ENCODE results near the gene HDLBP. TPM values are rescaled to one million over a fixed set of nuclear protein-coding genes. Genes with fewer than 3 reads are reported as not detected.

The HDLBP gene
- polyA plus RNA-seq, 3 donors, result 50.4 to 73.1 (median 69.9) TPM

DNA sequence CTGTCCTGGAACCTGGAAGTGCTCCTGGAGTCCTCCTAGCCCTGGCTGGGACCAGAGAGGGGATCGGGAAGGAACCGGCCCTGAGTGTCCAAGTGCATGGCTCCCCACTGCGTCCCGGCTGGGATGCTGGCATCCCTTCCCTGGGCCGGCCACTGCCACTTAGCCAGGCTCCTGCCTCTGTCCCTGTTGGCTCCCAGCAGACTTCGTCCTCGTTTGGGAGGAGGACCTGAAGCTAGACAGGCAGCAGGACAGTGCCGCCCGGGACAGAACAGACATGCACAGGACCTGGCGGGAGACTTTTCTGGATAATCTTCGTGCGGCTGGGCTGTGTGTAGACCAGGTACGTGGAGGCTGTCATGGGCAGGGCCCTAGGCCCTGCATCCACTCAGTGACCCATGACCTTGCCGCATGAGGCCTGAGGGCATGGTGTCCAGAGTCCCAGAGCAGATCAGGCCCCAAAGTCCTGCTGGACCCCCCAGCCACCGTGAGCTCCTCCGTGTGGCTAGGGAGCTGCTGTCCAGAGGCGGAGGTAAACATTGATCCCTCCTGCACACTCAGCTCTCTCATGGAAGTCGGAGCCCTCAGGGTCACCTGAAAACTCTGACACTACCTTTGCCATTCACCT, 119.9 kb downstream of the HDLBP start:
- Histone ChIP-seq H2AFZ (ENCODE audit: insufficient read depth, low read depth, low read length, poor library complexity, severe bottlenecking) (no peak overlapping the region), H3K4me2 (replicated peaks; ENCODE audit: extremely low read depth, low read length, poor library complexity, severe bottlenecking) (no peak overlapping the region), H3K27ac (ENCODE audit: low read depth in 1 of 2, low read length in 2 of 2) (no peak overlapping the region), H3K9me3 (replicated peaks in 1 of 2; ENCODE audit: control insufficient read depth in 1 of 2, insufficient read depth in 1 of 2, low read length in 2 of 2) (no peaks in the 10 kb centered on the region), H3K4me3 (replicated peaks in 1 of 3; ENCODE audit: low read depth in 2 of 3, low read length in 3 of 3) (no peak overlapping the region), H3K36me3 (replicated peaks in 1 of 2; ENCODE audit: control insufficient read depth in 1 of 2, insufficient read depth in 2 of 2, low read length in 2 of 2) (no peaks in the 10 kb centered on the region), H3K4me1 (ENCODE audit: control insufficient read depth in 1 of 2, insufficient read depth in 2 of 2, low read length in 2 of 2) (no peaks in the 10 kb centered on the region), H3K9ac (ENCODE audit: insufficient read depth, low read length, poor library complexity, severe bottlenecking) (no peak overlapping the region), H4K20me1 (ENCODE audit: insufficient read depth, low read length) (no peaks in the 10 kb centered on the region), H3K79me2 (ENCODE audit: insufficient read depth, low read length) (no peaks in the 10 kb centered on the region), H3K27me3 (ENCODE audit: control insufficient read depth in 2 of 2, insufficient read depth in 2 of 2, low read length in 2 of 2) (no peaks in the 10 kb centered on the region)
- no peaks in the 10 kb centered on the region for H3K36me3 Mint-ChIP-seq
- H3K4me1 Mint-ChIP-seq, result peaks cover 4% of the 10 kb centered on the region
- peaks cover 0 to 4% (median 1%) of the 10 kb centered on the region in 3 donors for H3K27me3 Mint-ChIP-seq (ENCODE audit: low read depth in 3 of 3)
- no peak for DNase-seq
- WGBS (ENCODE audit: insufficient coverage), result 95% methylated on average over 15 of the region's 18 CpGs
- H3K9me3 Mint-ChIP-seq, result no peaks in the 10 kb centered on the region
- no peak overlapping the region for H3K27ac Mint-ChIP-seq
- TF ChIP-seq, protein P1, sequence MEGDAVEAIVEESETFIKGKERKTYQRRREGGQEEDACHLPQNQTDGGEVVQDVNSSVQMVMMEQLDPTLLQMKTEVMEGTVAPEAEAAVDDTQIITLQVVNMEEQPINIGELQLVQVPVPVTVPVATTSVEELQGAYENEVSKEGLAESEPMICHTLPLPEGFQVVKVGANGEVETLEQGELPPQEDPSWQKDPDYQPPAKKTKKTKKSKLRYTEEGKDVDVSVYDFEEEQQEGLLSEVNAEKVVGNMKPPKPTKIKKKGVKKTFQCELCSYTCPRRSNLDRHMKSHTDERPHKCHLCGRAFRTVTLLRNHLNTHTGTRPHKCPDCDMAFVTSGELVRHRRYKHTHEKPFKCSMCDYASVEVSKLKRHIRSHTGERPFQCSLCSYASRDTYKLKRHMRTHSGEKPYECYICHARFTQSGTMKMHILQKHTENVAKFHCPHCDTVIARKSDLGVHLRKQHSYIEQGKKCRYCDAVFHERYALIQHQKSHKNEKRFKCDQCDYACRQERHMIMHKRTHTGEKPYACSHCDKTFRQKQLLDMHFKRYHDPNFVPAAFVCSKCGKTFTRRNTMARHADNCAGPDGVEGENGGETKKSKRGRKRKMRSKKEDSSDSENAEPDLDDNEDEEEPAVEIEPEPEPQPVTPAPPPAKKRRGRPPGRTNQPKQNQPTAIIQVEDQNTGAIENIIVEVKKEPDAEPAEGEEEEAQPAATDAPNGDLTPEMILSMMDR (IDR thresholded peaks at IDR 0.05), result no peak
- H3K4me3 Mint-ChIP-seq, result no peak overlapping the region
- intact Hi-C loops (cut with micrococcal nuclease), result no loop called here

DNA sequence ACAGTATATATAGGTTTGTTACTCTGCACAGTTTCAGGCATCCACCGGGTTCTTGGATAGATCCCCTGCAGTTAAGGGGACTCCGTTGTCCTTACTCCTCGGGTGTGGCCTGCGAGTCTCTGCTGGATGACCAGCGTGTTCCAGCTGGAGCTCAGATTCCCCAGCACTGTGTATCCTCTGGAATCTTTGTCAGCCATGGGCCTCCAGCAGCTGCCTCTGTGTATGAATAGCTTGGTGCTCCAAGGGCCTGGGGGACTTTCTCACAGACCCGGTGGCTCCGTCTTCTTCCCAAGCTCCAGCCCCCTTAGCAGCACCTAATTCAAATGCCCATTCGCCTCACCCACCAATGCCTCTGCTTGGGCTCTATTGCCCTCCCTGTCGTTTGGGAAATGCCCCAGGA, 120.7 kb downstream of the HDLBP start:
- DNase-seq, result no peak
- Histone ChIP-seq H3K27ac (ENCODE audit: low read depth in 1 of 2, low read length in 2 of 2) (no peak overlapping the region), H2AFZ (ENCODE audit: insufficient read depth, low read depth, low read length, poor library complexity, severe bottlenecking) (no peak overlapping the region), H4K20me1 (ENCODE audit: insufficient read depth, low read length) (no peaks in the 10 kb centered on the region), H3K9ac (ENCODE audit: insufficient read depth, low read length, poor library complexity, severe bottlenecking) (no peak overlapping the region), H3K4me2 (replicated peaks; ENCODE audit: extremely low read depth, low read length, poor library complexity, severe bottlenecking) (no peak overlapping the region), H3K79me2 (ENCODE audit: insufficient read depth, low read length) (no peaks in the 10 kb centered on the region), H3K4me1 (ENCODE audit: control insufficient read depth in 1 of 2, insufficient read depth in 2 of 2, low read length in 2 of 2) (no peaks in the 10 kb centered on the region), H3K9me3 (replicated peaks in 1 of 2; ENCODE audit: control insufficient read depth in 1 of 2, insufficient read depth in 1 of 2, low read length in 2 of 2) (no peaks in the 10 kb centered on the region), H3K27me3 (ENCODE audit: control insufficient read depth in 2 of 2, insufficient read depth in 2 of 2, low read length in 2 of 2) (no peaks in the 10 kb centered on the region), H3K4me3 (replicated peaks in 1 of 3; ENCODE audit: low read depth in 2 of 3, low read length in 3 of 3) (no peak overlapping the region), H3K36me3 (replicated peaks in 1 of 2; ENCODE audit: control insufficient read depth in 1 of 2, insufficient read depth in 2 of 2, low read length in 2 of 2) (no peaks in the 10 kb centered on the region)
- no peak overlapping the region for H3K27ac Mint-ChIP-seq
- no peaks in the 10 kb centered on the region for H3K9me3 Mint-ChIP-seq
- 91% methylated on average over 7 of the region's 9 CpGs for WGBS (ENCODE audit: insufficient coverage)
- TF ChIP-seq, protein P1 (IDR thresholded peaks at IDR 0.05), result no peak
- H3K36me3 Mint-ChIP-seq, result no peaks in the 10 kb centered on the region
- H3K27me3 Mint-ChIP-seq (ENCODE audit: low read depth in 3 of 3), result peaks cover 0 to 4% (median 1%) of the 10 kb centered on the region in 3 donors
- no peak overlapping the region for H3K4me3 Mint-ChIP-seq
- H3K4me1 Mint-ChIP-seq, result peaks cover under 1% of the 10 kb centered on the region
- intact Hi-C loops (cut with micrococcal nuclease), result no loop called here
